Adrenal gland (tissue), 5 donors: ENCODE measurements around the gene SLC34A1.
"Not testable (repeated sequence)": the region's sequence is repeated elsewhere in the genome, so short reads cannot be mapped to it uniquely, and the experiment has no call there.

Source experiments
- POLR2A ChIP-seq, 2 donors: fragments of 450-650 bp; IDR thresholded peaks; one replicate each; pipeline ENCODE4 v1.6.1; 2017; ENCODE audit warnings: antibody characterized with exemption in 2 of 2, mild to moderate bottlenecking in 2 of 2, moderate library complexity in 1 of 2
- TF ChIP-seq, protein P1 (sequence below), 6 experiments: fragments of 450-650 bp in 4 of 6; fragments of 200-600 bp in 2 of 6; sonication (generic) in 1 of 6; IDR thresholded peaks; 1 replicate in 5 of 6; 2 replicates in 1 of 6; pipeline versions ENCODE4 v1.5.1 to v1.8.0; 2016 to 2021; ENCODE audit warnings: antibody characterized with exemption in 6 of 6, mild to moderate bottlenecking in 2 of 6, moderate library complexity in 1 of 6
- donor health status: DM: no; HTN: no; CAD: no.

DNA sequence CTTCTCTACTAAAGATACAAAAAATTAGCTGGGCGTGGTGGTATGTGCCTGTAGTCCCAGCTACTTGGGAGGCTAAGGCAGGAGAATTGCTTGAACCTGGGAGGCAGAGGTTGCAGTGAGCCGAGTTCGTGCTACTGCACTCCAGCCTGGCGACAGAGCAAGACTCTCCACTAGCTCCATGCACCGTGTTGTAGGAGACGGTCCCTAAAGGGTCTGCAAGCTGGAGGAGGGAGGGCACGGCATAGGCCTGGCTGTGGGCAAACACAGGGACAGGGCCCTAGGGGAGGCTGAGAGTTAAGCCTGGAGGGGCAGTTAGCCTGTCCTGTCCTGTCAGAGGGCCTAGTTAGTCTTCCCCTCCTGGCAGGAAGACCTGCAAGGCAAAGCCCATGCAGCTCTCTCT is 23.5 kb upstream of the SLC34A1 start:
- TF ChIP-seq, protein P1, sequence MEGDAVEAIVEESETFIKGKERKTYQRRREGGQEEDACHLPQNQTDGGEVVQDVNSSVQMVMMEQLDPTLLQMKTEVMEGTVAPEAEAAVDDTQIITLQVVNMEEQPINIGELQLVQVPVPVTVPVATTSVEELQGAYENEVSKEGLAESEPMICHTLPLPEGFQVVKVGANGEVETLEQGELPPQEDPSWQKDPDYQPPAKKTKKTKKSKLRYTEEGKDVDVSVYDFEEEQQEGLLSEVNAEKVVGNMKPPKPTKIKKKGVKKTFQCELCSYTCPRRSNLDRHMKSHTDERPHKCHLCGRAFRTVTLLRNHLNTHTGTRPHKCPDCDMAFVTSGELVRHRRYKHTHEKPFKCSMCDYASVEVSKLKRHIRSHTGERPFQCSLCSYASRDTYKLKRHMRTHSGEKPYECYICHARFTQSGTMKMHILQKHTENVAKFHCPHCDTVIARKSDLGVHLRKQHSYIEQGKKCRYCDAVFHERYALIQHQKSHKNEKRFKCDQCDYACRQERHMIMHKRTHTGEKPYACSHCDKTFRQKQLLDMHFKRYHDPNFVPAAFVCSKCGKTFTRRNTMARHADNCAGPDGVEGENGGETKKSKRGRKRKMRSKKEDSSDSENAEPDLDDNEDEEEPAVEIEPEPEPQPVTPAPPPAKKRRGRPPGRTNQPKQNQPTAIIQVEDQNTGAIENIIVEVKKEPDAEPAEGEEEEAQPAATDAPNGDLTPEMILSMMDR (IDR thresholded peaks at IDR 0.05), result not testable (repeated sequence)
- not testable (repeated sequence) for TF ChIP-seq POLR2A (IDR thresholded peaks at IDR 0.05)
